HCT116 (cell line): ENCODE measurements around the gene GHDC. TPM values are rescaled to one million over a fixed set of nuclear protein-coding genes. Genes with fewer than 3 reads are reported as not detected.

ENCODE experiments used
- ATAC-seq: fragments of 200-7000 bp; cut with Tn5 transposase; 2 replicates; pipeline ENCODE4 v1.9.1; 2020; ENCODE audit warnings: mild to moderate bottlenecking, moderate library complexity
- BruUV-seq: library from RNA; stranded (reverse); fragments of 400-500 nt; replicated peaks from 2 replicates; lab custom pipeline; 2021; lab: Mats Ljungman, UMichigan
- CTCF ChIA-PET: fragments of 300-600 bp; sonication (Branson Sonifier 250); formaldehyde crosslinking; loops from one replicate; lab custom pipeline; 2021; ENCODE audit warnings: antibody characterized with exemption; lab: Charles Lee
- POLR2A ChIA-PET: fragments of 300-600, 350-600 bp; sonication (Branson Sonifier 250); formaldehyde crosslinking; loops from one replicate; lab custom pipeline; 2021; ENCODE audit warnings: antibody characterized with exemption; lab: Charles Lee
- RAD21 ChIA-PET, 2 experiments: fragments of 300-600 bp; sonication (Branson Sonifier 250); formaldehyde crosslinking; loops; one replicate each; lab custom pipeline; 2023; ENCODE audit warnings: low total read pairs in 2 of 2; ENCODE audit not compliant: uncharacterized antibody in 2 of 2, unreplicated experiment in 2 of 2, low non-redundant PET in 1 of 2; lab: Charles Lee
- DNase-seq: peaks from one replicate; pipeline ENCODE4 v3.0.0-alpha.2; 2010; ENCODE audit warnings: low read depth, low spot score
- H2AFZ ChIP-seq: fragments of 200-600 bp; shearing (Covaris generic), sonication (generic); 2 replicates; pipeline ENCODE4 v1.6.1; 2017; ENCODE audit warnings: low read depth, mixed run types, mixed read lengths, antibody characterized with exemption, low read length; ENCODE audit not compliant: poor library complexity, severe bottlenecking
- H3K27ac ChIP-seq: 2 replicates; pipeline ENCODE4 v1.5.1; 2012; ENCODE audit warnings: low read depth, low read length
- H3K27me3 ChIP-seq: fragments of 200-600 bp; sonication (generic); 2 replicates; pipeline ENCODE4 v1.6.1; 2016; ENCODE audit warnings: mixed run types, low read length, mixed read lengths; ENCODE audit not compliant: insufficient read depth
- H3K36me3 ChIP-seq, 2 experiments: fragments of 200-500 bp in 1 of 2; fragments of 200-600 bp in 1 of 2; sonication (Bioruptor generic) in 1 of 2; sonication (generic) in 1 of 2; 2 replicates each; pipeline versions ENCODE4 v1.5.1 to v1.6.1; 2014 to 2016; ENCODE audit warnings: low read length in 2 of 2, inconsistent platforms in 1 of 2, mixed read lengths in 1 of 2, mixed run types in 1 of 2; ENCODE audit not compliant: insufficient read depth in 2 of 2, control insufficient read depth in 1 of 2
- H3K4me1 ChIP-seq, 2 experiments: fragments of 200-600 bp in 1 of 2; sonication (generic) in 1 of 2; 2 replicates each; pipeline versions ENCODE4 v1.5.1 to v1.6.1; 2012 to 2017; ENCODE audit warnings: low read length in 2 of 2, inconsistent platforms in 1 of 2, mild to moderate bottlenecking in 1 of 2, mixed read lengths in 1 of 2, mixed run types in 1 of 2, moderate library complexity in 1 of 2; ENCODE audit not compliant: insufficient read depth in 2 of 2, control insufficient read depth in 1 of 2
- H3K4me2 ChIP-seq: fragments of 200-600 bp; sonication (generic); 2 replicates; pipeline ENCODE4 v1.6.1; 2017; ENCODE audit warnings: mixed run types, low read length, mixed read lengths
- H3K4me3 ChIP-seq, 2 experiments: fragments of 200-600 bp in 1 of 2; sonication (generic) in 1 of 2; replicated peaks in 1 of 2; 2 replicates each; pipeline ENCODE4 v1.5.1; 2011 to 2016; ENCODE audit warnings: low read length in 2 of 2, control low read depth in 1 of 2, low read depth in 1 of 2, mild to moderate bottlenecking in 1 of 2, mixed read lengths in 1 of 2, mixed run types in 1 of 2
- H3K79me2 ChIP-seq: fragments of 200-600 bp; sonication (generic); 2 replicates; pipeline ENCODE4 v1.6.1; 2017; ENCODE audit warnings: mild to moderate bottlenecking, mixed run types, low read length, moderate library complexity, mixed read lengths; ENCODE audit not compliant: insufficient read depth
- H3K9ac ChIP-seq: fragments of 200-600 bp; sonication (generic); 2 replicates; pipeline ENCODE4 v1.6.1; 2016; ENCODE audit warnings: low read length, mixed read lengths
- H3K9me2 ChIP-seq: fragments of 200-600 bp; sonication (generic), shearing (Covaris generic); 2 replicates; pipeline ENCODE4 v1.6.1; 2017; ENCODE audit warnings: mixed run types, mild to moderate bottlenecking, moderate library complexity; ENCODE audit not compliant: insufficient read depth
- H3K9me3 ChIP-seq, 2 experiments: fragments of 200-500 bp in 1 of 2; fragments of 200-600 bp in 1 of 2; sonication (Bioruptor generic) in 1 of 2; sonication (generic) in 1 of 2; 2 replicates each; pipeline ENCODE4 v1.6.1; 2014 to 2017; ENCODE audit warnings: low read length in 2 of 2, mixed read lengths in 2 of 2, inconsistent platforms in 1 of 2, low read depth in 1 of 2, mild to moderate bottlenecking in 1 of 2, mixed run types in 1 of 2, moderate library complexity in 1 of 2; ENCODE audit not compliant: control insufficient read depth in 1 of 2, insufficient read depth in 1 of 2
- H4K20me1 ChIP-seq: fragments of 200-600 bp; sonication (generic), shearing (Covaris generic); 2 replicates; pipeline ENCODE4 v1.6.1; 2017; ENCODE audit warnings: mixed run types, mild to moderate bottlenecking, moderate library complexity; ENCODE audit not compliant: insufficient read depth
- CBX3 ChIP-seq: IDR thresholded peaks from 2 replicates; pipeline ENCODE4 v1.6.1; 2012; ENCODE audit warnings: low read depth
- CEBPB ChIP-seq: IDR thresholded peaks from 2 replicates; pipeline ENCODE4 v1.6.1; 2012; ENCODE audit warnings: low read depth
- ELF1 ChIP-seq: IDR thresholded peaks from 2 replicates; pipeline ENCODE4 v1.6.1; 2012; ENCODE audit warnings: low read depth, borderline replicate concordance
- EZH2 ChIP-seq: fragments of 200-600 bp; sonication (generic); IDR thresholded peaks from 2 replicates; pipeline ENCODE4 v1.6.1; 2017; ENCODE audit warnings: antibody characterized with exemption, mixed run types
- EZH2phosphoT487 ChIP-seq: fragments of 200-600 bp; IDR thresholded peaks from 2 replicates; pipeline ENCODE4 v1.6.1; 2018; ENCODE audit warnings: antibody characterized with exemption, borderline replicate concordance
- FOSL1 ChIP-seq: IDR thresholded peaks from 2 replicates; pipeline ENCODE4 v1.6.1; 2012; ENCODE audit warnings: low read depth
- POLR2A ChIP-seq: IDR thresholded peaks from 2 replicates; pipeline ENCODE4 v1.7.0; 2011; ENCODE audit warnings: borderline replicate concordance; ENCODE audit not compliant: insufficient read depth, insufficient read length; ENCODE audit errors: extremely low read depth
- POLR2AphosphoS5 ChIP-seq: IDR thresholded peaks from 2 replicates; pipeline ENCODE4 v1.6.1; 2011; ENCODE audit warnings: mild to moderate bottlenecking, low read depth, low read length, moderate library complexity
- RAD21 ChIP-seq: IDR thresholded peaks from 2 replicates; pipeline ENCODE4 v1.6.1; 2012; ENCODE audit warnings: low read depth, mild to moderate bottlenecking
- SP1 ChIP-seq: IDR thresholded peaks from 2 replicates; pipeline ENCODE4 v1.6.1; 2012; ENCODE audit warnings: low read depth
- SRF ChIP-seq: IDR thresholded peaks from 2 replicates; pipeline ENCODE4 v1.6.1; 2012; ENCODE audit warnings: low read depth
- TCF7L2 ChIP-seq: IDR thresholded peaks from 2 replicates; pipeline ENCODE4 v1.7.0; 2011; ENCODE audit warnings: borderline replicate concordance, inconsistent platforms; ENCODE audit not compliant: insufficient read depth, insufficient read length; ENCODE audit errors: extremely low read depth
- YY1 ChIP-seq: IDR thresholded peaks from 2 replicates; pipeline ENCODE4 v1.6.1; 2011; ENCODE audit warnings: low read length, low read depth, moderate library complexity, mild to moderate bottlenecking; ENCODE audit not compliant: insufficient replicate concordance; ENCODE audit errors: extremely low read depth
- ZFX ChIP-seq: fragments of 450-650 bp; IDR thresholded peaks from 2 replicates; pipeline ENCODE4 v1.6.1; 2017
- ZNF274 ChIP-seq: fragments of 200-500 bp; sonication (Bioruptor generic); IDR thresholded peaks from 2 replicates; pipeline ENCODE4 v1.6.1; 2014; ENCODE audit warnings: mild to moderate bottlenecking, low read depth, low read length, inconsistent platforms
- intact Hi-C: fragments of 100-400 bp; cut with micrococcal nuclease; formaldehyde crosslinking; loops from 2 replicates; pipeline ENCODE4 v1.10.0; 2022
- total RNA-seq: library from RNA; stranded (reverse); gene quantifications from one replicate; pipeline ENCODE4 v1.2.1, GENCODE V29; 2021; ENCODE audit not compliant: unreplicated experiment
- TF ChIP-seq, protein P1 (sequence below): IDR thresholded peaks from 2 replicates; pipeline ENCODE4 v1.6.1; 2012
- TF ChIP-seq, protein P2 (sequence below): IDR thresholded peaks from 2 replicates; pipeline ENCODE4 v1.6.1; 2012; ENCODE audit warnings: low read depth
- TF ChIP-seq, protein P3 (sequence below): IDR thresholded peaks from 2 replicates; pipeline ENCODE4 v1.6.1; 2011; ENCODE audit warnings: mild to moderate bottlenecking, low read length, moderate library complexity; ENCODE audit not compliant: insufficient replicate concordance; ENCODE audit errors: extremely low read depth
- TF ChIP-seq, protein P4 (sequence below): IDR thresholded peaks from 2 replicates; pipeline ENCODE4 v1.6.1; 2012
- TF ChIP-seq, protein P5 (sequence below), 3 experiments: fragments of 200-600 bp in 1 of 3; sonication (generic) in 1 of 3; IDR thresholded peaks in 2 of 3; conservative IDR thresholded peaks in 1 of 3; 2 replicates each; pipeline ENCODE4 v1.5.1; 2012 to 2017; ENCODE audit warnings: low read depth in 2 of 3, low read length in 2 of 3, antibody characterized with exemption in 1 of 3, borderline replicate concordance in 1 of 3, control low read depth in 1 of 3, mild to moderate bottlenecking in 1 of 3, mixed read lengths in 1 of 3, mixed run types in 1 of 3, moderate library complexity in 1 of 3; ENCODE audit not compliant: insufficient read depth in 1 of 3

The GHDC gene
- total RNA-seq, 1 experiment from 2014 or later, result 13.2 TPM

DNA sequence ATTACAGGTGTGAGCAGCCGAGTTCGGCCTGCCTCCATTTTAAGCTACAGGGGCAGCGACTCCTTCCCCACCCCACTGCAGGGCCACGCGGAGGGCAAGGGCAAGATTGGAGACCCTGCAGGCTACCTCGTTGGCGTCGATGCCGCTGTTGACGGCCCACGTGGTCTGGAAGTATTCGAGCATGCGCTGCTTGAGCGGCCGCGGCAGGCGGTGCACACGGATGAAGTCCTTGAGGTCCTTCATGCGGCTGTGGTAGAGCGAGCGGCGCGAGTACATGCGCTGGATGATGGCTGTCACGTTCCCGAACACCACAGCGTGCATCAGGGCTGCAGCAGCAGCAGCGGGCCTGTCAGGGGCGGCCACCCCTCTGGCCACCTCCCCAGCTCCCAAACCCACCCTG lies 24.9 kb downstream of the GHDC start:
- DNase-seq, result no peak
- Histone ChIP-seq H3K27me3 (peaks cover 3% of the 10 kb centered on the region; the same call in 1 of the 2 replicates), H3K9me2 (no peaks in the 10 kb centered on the region), H3K9me3 (no peaks in the 10 kb centered on the region), H4K20me1 (no peaks in the 10 kb centered on the region), H3K4me2 (no peak overlapping the region)
- intact Hi-C loops, result no loop called here
- ChIA-PET RAD21 (no interaction called here), POLR2A (no interaction called here)
- TF ChIP-seq, protein P1, sequence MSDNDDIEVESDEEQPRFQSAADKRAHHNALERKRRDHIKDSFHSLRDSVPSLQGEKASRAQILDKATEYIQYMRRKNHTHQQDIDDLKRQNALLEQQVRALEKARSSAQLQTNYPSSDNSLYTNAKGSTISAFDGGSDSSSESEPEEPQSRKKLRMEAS, result no peak
- TF ChIP-seq SRF (no peak), ELF1 (no peak), ZFX (no peak), EZH2 (no peak), EZH2phosphoT487 (no peak), POLR2AphosphoS5 (no peak), YY1 (no peak), ZNF274 (no peak), CEBPB (no peak), POLR2A (no peak), TCF7L2 (no peak), RAD21 (no peak), CBX3 (no peak), SP1 (no peak), FOSL1 (no peak)
- TF ChIP-seq, protein P2, sequence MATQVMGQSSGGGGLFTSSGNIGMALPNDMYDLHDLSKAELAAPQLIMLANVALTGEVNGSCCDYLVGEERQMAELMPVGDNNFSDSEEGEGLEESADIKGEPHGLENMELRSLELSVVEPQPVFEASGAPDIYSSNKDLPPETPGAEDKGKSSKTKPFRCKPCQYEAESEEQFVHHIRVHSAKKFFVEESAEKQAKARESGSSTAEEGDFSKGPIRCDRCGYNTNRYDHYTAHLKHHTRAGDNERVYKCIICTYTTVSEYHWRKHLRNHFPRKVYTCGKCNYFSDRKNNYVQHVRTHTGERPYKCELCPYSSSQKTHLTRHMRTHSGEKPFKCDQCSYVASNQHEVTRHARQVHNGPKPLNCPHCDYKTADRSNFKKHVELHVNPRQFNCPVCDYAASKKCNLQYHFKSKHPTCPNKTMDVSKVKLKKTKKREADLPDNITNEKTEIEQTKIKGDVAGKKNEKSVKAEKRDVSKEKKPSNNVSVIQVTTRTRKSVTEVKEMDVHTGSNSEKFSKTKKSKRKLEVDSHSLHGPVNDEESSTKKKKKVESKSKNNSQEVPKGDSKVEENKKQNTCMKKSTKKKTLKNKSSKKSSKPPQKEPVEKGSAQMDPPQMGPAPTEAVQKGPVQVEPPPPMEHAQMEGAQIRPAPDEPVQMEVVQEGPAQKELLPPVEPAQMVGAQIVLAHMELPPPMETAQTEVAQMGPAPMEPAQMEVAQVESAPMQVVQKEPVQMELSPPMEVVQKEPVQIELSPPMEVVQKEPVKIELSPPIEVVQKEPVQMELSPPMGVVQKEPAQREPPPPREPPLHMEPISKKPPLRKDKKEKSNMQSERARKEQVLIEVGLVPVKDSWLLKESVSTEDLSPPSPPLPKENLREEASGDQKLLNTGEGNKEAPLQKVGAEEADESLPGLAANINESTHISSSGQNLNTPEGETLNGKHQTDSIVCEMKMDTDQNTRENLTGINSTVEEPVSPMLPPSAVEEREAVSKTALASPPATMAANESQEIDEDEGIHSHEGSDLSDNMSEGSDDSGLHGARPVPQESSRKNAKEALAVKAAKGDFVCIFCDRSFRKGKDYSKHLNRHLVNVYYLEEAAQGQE, result no peak
- TF ChIP-seq, protein P3, sequence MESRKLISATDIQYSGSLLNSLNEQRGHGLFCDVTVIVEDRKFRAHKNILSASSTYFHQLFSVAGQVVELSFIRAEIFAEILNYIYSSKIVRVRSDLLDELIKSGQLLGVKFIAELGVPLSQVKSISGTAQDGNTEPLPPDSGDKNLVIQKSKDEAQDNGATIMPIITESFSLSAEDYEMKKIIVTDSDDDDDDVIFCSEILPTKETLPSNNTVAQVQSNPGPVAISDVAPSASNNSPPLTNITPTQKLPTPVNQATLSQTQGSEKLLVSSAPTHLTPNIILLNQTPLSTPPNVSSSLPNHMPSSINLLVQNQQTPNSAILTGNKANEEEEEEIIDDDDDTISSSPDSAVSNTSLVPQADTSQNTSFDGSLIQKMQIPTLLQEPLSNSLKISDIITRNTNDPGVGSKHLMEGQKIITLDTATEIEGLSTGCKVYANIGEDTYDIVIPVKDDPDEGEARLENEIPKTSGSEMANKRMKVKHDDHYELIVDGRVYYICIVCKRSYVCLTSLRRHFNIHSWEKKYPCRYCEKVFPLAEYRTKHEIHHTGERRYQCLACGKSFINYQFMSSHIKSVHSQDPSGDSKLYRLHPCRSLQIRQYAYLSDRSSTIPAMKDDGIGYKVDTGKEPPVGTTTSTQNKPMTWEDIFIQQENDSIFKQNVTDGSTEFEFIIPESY, result no peak
- TF ChIP-seq, protein P4, sequence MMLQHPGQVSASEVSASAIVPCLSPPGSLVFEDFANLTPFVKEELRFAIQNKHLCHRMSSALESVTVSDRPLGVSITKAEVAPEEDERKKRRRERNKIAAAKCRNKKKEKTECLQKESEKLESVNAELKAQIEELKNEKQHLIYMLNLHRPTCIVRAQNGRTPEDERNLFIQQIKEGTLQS, result no peak
- TF ChIP-seq, protein P5, sequence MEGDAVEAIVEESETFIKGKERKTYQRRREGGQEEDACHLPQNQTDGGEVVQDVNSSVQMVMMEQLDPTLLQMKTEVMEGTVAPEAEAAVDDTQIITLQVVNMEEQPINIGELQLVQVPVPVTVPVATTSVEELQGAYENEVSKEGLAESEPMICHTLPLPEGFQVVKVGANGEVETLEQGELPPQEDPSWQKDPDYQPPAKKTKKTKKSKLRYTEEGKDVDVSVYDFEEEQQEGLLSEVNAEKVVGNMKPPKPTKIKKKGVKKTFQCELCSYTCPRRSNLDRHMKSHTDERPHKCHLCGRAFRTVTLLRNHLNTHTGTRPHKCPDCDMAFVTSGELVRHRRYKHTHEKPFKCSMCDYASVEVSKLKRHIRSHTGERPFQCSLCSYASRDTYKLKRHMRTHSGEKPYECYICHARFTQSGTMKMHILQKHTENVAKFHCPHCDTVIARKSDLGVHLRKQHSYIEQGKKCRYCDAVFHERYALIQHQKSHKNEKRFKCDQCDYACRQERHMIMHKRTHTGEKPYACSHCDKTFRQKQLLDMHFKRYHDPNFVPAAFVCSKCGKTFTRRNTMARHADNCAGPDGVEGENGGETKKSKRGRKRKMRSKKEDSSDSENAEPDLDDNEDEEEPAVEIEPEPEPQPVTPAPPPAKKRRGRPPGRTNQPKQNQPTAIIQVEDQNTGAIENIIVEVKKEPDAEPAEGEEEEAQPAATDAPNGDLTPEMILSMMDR (IDR thresholded peaks at IDR 0.05 in 2 of 3, conservative IDR thresholded peaks at IDR 0.05 in 1 of 3; ENCODE audit: borderline replicate concordance in 1 of 3, insufficient read depth in 1 of 3, low read depth in 2 of 3, low read length in 2 of 3), result no peak
- TF ChIP-seq, all 23 proteins: peak for 0
- Histone ChIP-seq H3K4me1 (no peaks in the 10 kb centered on the region), H3K4me3 (no peak overlapping the region), H2AFZ (no peak overlapping the region), H3K27ac (no peak overlapping the region), H3K36me3 (no peaks in the 10 kb centered on the region), H3K9ac (no peak overlapping the region), H3K79me2 (no peaks in the 10 kb centered on the region)
- no TSS peak for BruUV-seq
- no peak for ATAC-seq
- CTCF ChIA-PET, result no interaction called here
